Measurements from ENCODE around the gene GTF3C1. TPM values are rescaled to one million over a fixed set of nuclear protein-coding genes. Genes with fewer than 3 reads are reported as not detected.
"Not testable (repeated sequence)": the region's sequence is repeated elsewhere in the genome, so short reads cannot be mapped to it uniquely, and the experiment has no call there.

GTF3C1 gene
- total RNA-seq, 1 donor from 2014 or later, result 45.5 TPM

- DNase-seq (ENCODE audit: low spot score), result no peak
These were observed 84.9 kb downstream of the GTF3C1 start for GRCh38 chr16:27464626-27465482.

DNA sequence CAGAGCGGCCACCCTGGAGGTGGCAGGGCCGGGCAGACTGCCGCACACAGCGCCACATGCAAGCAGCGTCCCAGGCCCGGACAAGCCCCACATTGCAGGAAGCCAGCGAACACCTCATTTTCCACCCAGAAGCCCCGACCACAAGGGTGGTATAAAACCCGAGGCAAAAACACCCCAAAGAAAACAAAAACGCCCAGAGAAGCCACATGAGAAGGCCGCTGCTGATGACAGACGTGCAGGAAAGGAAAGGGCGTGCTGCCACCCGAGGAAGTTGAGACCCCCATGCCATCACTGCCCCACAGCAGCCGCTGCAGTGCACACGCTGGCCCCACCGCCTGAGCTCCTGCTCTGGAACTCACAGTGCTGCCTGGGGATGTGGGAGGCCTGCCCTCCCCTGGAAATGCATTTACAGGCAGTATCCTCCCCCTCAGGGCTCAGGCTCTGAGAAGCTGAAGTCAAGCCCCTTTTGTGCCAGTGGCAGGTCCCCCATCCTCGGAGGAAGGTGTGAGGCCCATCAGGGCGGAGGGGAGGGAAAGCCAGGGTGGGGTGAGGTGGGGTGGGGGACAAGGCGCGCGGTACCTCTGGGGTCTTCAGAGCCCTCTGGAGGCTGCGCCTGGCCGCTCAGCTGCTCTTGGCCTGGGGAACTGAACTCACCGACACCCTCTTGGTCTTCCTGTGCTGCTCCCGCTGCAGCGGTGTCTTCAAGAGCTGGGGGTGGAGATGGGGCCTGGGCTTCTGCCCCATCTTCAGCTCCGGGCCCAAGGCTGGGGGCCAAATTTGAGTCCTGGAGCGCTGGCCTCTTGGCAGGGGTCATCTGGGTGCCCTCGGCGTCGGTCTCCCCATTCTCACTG is 85.7 kb downstream of the GTF3C1 start:
- no peak for DNase-seq (ENCODE audit: low spot score)

- DNase-seq (ENCODE audit: low spot score), result no peak
These were observed 86.6 kb downstream of the GTF3C1 start for GRCh38 chr16:27462846-27463682.

DNA sequence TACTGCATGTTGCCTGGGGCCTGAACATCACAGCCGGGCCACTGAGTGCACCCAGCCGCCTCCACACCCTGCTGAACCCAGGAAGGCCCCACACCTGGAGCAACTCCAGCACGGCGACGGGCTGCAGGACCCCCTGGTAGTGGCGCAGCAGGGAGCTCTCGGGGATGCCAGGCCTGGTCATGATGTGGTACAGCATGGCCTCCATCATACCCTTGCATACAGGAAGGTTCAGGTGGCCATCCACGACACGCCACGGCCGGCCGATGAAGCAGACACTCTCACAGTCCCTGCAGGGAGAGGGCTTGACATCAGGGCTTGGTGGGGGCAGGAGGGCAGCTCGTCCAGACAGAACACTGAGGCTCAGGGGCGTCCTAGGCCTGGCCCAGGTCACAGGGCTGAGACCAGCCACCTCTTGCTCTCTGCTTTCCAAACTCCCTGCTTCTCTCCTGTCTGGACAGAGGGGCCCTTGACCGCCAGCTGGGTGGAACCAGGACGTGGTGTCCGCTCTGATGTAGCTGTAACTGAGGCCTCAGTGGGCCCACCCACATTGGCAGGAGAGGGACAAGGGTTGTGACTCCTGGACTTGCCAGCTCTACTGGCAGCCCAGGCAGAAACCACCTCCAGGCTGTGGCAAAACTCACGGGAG is 87.4 kb downstream of the GTF3C1 start:
- no peak for DNase-seq (ENCODE audit: low spot score)

DNA sequence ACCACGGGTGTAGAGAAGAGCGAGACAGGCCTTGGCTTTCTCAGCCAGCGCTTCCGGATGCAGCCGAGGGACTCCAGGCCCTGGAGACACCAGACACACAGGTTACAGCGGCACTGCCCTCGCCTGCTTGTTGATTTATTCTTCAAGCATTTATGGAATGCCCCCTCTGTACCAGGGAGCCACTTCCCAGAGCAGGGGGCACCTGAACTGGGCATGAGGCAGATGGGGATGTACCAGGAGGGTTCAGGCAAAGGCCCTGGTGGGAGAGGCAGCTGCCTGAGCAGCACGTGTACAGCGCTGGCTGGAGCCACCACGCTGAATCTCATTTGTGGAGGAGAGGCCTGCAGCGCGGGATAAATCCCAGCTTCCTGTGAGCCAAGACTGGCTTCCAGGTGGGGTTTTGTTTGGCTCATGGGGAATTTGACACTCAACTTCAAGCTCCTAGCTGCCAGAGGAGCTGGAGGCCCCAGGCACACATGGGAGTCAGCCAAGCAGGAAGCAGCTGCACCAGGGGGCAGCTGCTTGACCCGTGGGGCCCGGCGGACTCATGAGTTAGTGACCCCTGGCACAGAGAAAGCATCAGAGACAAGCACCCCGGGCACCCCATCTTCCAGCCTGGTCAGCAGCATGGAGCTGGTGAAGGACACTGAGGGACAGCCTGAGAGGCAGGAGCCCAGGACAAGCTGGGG is 88.1 kb downstream of the GTF3C1 start:
- DNase-seq (ENCODE audit: low spot score), result no peak

DNA sequence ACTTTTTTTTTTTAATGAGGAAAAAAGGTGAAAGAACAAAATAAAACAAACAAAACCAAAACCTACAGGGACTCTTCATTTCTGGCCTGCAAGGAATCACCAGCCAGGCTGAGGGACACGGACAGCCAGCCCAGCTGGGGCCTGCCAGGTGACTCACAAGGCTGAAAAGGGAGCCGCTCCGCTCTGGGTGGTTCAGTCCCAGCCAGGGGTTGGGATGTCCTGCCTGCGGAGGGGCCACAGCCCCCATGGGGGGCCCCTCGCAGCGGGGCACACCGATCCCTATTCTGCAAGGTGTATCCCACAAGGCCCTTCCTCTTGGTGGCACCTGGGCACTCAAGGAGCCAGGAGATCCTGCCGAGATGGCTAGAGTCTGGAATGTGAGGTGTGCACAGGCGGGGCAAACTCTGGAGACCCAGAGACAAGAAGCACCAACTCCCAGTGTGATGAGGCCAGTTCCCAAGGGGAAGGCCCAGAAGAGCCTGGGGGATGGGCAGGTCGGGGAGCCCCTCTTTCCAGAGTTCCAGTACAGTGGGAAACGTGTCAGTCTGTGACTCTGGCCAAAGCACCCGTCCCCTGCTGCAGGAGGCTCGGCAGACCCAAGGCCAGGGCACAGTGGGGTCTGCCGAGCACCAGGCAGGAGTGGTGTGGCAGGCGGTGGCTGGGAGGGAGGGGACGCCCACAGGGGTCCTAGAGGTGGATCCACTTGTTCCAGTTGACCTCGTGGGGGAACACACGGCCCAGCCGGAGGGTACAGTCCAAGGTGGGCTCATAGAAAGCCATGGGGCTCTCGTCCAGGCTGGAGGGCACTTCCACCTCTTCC is 88.8 kb downstream of the GTF3C1 start:
- no peak for DNase-seq (ENCODE audit: low spot score)

- no peak for DNase-seq (ENCODE audit: low spot score)
These were observed 89.5 kb downstream of the GTF3C1 start for GRCh38 chr16:27460213-27460612.

DNA sequence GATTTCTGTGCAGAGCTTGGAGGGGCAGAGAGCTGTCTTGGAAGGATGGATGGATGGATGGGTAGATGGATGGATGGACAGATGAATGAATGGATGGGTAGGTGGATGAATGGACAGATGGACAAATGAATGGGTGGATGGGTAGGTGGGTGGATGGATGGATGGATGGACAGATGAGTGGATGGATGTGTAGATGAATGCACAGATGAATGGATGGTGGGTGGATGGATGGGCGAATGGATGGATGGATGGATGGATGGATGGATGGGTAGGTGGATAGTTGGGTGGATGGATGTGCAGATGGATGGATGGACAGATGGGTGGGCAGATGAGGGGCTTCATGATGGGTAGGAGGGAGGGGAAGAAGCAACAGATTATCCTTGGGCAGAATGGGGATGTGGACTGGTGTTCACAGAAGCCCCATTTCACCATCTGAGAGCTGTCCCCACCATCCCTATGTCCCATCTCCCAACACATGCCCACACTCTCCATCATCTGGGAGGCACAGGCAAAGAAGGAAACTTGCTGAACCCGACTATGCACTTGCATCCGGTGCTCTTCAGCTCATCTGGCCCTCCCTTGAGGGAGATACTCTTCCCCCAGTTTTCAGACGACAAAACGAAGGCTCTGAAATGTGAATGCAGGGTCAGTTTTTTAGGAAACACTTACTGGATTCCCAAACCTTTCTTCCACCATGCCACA is 90.6 kb downstream of the GTF3C1 start:
- DNase-seq (ENCODE audit: low spot score), result no peak

- DNase-seq (ENCODE audit: low spot score), result peak; percentile 44
These were observed 91.5 kb downstream of the GTF3C1 start for GRCh38 chr16:27458258-27458657.

GRCh38 chr16:27457605-27457900 is 92.2 kb downstream of the GTF3C1 start:
- DNase-seq (ENCODE audit: low spot score), result not testable (repeated sequence)

DNA sequence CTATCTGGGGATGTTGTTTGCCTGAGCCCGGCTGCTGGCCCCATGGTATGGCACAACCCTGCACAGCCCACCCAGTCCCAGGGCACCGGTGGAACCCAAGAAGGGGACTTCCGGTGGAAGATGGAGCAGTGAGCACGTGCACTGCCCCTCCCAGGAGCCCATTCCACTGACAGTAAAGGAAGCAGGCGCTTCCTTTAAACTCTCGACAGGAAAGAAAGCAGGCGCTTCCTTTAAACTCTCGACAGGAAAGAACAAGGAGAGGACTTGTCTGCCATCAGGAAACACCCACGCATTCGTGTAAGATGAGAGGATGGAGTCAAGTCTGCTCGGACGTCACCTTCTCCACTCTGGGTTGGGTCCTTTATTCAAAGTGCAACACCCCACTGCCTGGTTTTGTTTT is 94.0 kb downstream of the GTF3C1 start:
- DNase-seq (ENCODE audit: low spot score), result no peak

DNA sequence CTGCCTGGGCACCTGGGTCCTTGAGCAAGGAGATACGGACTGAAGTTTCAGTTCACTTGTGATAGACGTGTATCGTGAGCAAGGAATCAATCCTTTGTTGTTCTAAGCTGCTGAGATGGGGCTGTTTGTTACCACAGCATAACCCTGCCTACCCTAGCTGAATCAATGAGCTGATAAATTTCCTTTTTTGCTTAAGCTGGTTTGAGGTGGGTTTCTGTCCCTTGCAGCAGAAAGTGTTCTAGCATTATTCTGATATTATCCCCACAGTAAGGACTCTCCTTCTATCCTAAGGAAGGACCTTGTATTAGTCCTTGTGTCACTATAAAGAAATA is 96.3 kb downstream of the GTF3C1 start:
- no peak for DNase-seq (ENCODE audit: low spot score)

- no peak for DNase-seq (ENCODE audit: low spot score)
These were observed 96.9 kb downstream of the GTF3C1 start for GRCh38 chr16:27452569-27453493.

DNA sequence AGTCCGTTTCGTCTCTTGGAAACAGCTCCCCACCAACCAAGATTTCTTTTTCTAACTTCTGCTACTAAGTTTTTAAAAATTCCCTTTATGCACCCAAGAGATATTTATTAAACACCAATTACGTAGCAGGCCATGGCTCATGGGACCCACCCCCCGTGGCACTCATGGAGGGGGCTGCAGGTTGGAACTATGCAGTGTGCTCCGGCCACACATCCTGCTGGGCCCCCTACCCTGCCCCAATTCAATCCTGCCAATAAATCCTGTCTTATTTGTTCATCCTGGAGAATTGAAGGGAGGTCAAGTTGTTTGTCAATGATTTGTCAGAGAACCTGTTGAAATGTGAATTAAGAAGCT is 99.5 kb downstream of the GTF3C1 start:
- no peak for DNase-seq (ENCODE audit: low spot score)

- DNase-seq (ENCODE audit: low spot score), result no peak
These were observed 100.1 kb downstream of the GTF3C1 start for GRCh38 chr16:27449434-27450195.

DNA sequence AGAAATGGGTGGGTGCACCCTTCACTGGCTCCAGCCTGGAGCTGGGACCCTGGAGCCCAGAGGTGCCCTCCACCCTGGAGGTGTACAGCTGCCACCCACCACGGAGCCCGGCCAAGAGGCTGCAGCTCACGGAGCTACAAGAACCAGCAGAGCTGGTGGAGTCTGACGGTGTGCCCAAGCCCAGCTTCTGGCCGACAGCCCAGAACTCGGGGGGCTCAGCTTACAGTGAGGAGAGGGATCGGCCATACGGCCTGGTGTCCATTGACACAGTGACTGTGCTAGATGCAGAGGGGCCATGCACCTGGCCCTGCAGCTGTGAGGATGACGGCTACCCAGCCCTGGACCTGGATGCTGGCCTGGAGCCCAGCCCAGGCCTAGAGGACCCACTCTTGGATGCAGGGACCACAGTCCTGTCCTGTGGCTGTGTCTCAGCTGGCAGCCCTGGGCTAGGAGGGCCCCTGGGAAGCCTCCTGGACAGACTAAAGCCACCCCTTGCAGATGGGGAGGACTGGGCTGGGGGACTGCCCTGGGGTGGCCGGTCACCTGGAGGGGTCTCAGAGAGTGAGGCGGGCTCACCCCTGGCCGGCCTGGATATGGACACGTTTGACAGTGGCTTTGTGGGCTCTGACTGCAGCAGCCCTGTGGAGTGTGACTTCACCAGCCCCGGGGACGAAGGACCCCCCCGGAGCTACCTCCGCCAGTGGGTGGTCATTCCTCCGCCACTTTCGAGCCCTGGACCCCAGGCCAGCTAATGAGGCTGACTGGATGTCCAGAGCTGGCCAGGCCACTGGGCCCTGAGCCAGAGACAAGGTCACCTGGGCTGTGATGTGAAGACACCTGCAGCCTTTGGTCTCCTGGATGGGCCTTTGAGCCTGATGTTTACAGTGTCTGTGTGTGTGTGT is 100.9 kb downstream of the GTF3C1 start:
- DNase-seq (ENCODE audit: low spot score), result no peak

- DNase-seq (ENCODE audit: low spot score), result no peak
These were observed 102.4 kb downstream of the GTF3C1 start for GRCh38 chr16:27447301-27447700.

Data from umbilical cord (tissue), 2 donors.